Esophagus muscularis mucosa (tissue), 4 donors: ENCODE data around the gene SPP1.

Source experiments
- CTCF ChIP-seq, 3 experiments: fragments of 200-600 bp in 2 of 3; fragments of 450-650 bp in 1 of 3; sonication (generic) in 2 of 3; IDR thresholded peaks; one replicate each; pipeline ENCODE4 v1.5.1; 2017 to 2019; ENCODE audit warnings: antibody characterized with exemption in 3 of 3, mild to moderate bottlenecking in 2 of 3, moderate library complexity in 1 of 3
- EP300 ChIP-seq: sonication (generic); formaldehyde crosslinking; IDR thresholded peaks from one replicate; pipeline ENCODE4 v1.6.1; 2017; ENCODE audit warnings: antibody characterized with exemption
- POLR2A ChIP-seq: fragments of 450-650 bp; IDR thresholded peaks from one replicate; pipeline ENCODE4 v1.6.1; 2017; ENCODE audit warnings: antibody characterized with exemption, moderate library complexity, mild to moderate bottlenecking, low read depth
- POLR2AphosphoS5 ChIP-seq, 2 donors: sonication (generic); formaldehyde crosslinking; IDR thresholded peaks; one replicate each; pipeline ENCODE4 v1.6.1; 2017; ENCODE audit warnings: antibody characterized with exemption in 2 of 2

- TF ChIP-seq CTCF (IDR thresholded peaks at IDR 0.05) (no peak), POLR2AphosphoS5 (IDR thresholded peaks at IDR 0.05) (no peak), EP300 (no peak), POLR2A (no peak)
Measured at GRCh38 chr4:87931932-87932331, 43.6 kb upstream of the SPP1 start.
